GM23338 (cell line): Measurements from ENCODE around the gene FANK1. TPM values are rescaled to one million over a fixed set of nuclear protein-coding genes. Genes with fewer than 3 reads are reported as not detected.

ENCODE experiments used
- ATAC-seq: fragments of 200-7000 bp; cut with Tn5 transposase; 3 replicates; pipeline ENCODE4 v1.9.1; 2020
- DNase-seq: peaks from one replicate; pipeline ENCODE4 v3.0.0-alpha.2; 2015; ENCODE audit warnings: low spot score
- H2AFZ ChIP-seq: fragments of 200-600 bp; sonication (generic); 2 replicates; pipeline ENCODE4 v1.8.0; 2016; ENCODE audit warnings: antibody characterized with exemption, mild to moderate bottlenecking, moderate library complexity
- H3F3A ChIP-seq: fragments of 200-600 bp; sonication (generic); replicated peaks from 2 replicates; pipeline ENCODE4 v1.8.0; 2017; ENCODE audit warnings: antibody characterized with exemption, mixed run types, low read depth
- H3K27ac ChIP-seq: fragments of 200-600 bp; sonication (generic); 2 replicates; pipeline ENCODE4 v1.6.1; 2016; ENCODE audit warnings: low read depth
- H3K27me3 ChIP-seq: fragments of 200-600 bp; sonication (generic); 2 replicates; pipeline ENCODE4 v1.8.0; 2016; ENCODE audit warnings: mild to moderate bottlenecking, mixed run types, moderate library complexity; ENCODE audit not compliant: insufficient read depth
- H3K36me3 ChIP-seq: fragments of 200-600 bp; sonication (generic); 2 replicates; pipeline ENCODE4 v1.8.0; 2016; ENCODE audit warnings: mild to moderate bottlenecking; ENCODE audit not compliant: insufficient read depth
- H3K4me1 ChIP-seq: fragments of 200-600 bp; sonication (generic); 2 replicates; pipeline ENCODE4 v1.8.0; 2016; ENCODE audit warnings: mild to moderate bottlenecking, moderate library complexity; ENCODE audit not compliant: insufficient read depth
- H3K4me2 ChIP-seq: fragments of 200-600 bp; sonication (generic); 2 replicates; pipeline ENCODE4 v1.7.1; 2017; ENCODE audit warnings: mixed run types
- H3K4me3 ChIP-seq: fragments of 200-600 bp; sonication (generic); 2 replicates; pipeline ENCODE4 v1.6.1; 2016; ENCODE audit warnings: mixed run types
- H3K79me2 ChIP-seq: fragments of 200-600 bp; sonication (generic); replicated peaks from 2 replicates; pipeline ENCODE4 v1.8.0; 2017; ENCODE audit warnings: mild to moderate bottlenecking; ENCODE audit not compliant: insufficient read depth
- H3K9me2 ChIP-seq: fragments of 200-600 bp; sonication (generic); 2 replicates; pipeline ENCODE4 v1.8.0; 2017; ENCODE audit not compliant: insufficient read depth
- H4K20me1 ChIP-seq: fragments of 200-600 bp; sonication (generic); replicated peaks from 2 replicates; pipeline ENCODE4 v1.8.0; 2017; ENCODE audit warnings: mild to moderate bottlenecking; ENCODE audit not compliant: insufficient read depth
- H3K27ac Mint-ChIP-seq: 2 replicates; pipeline ENCODE4 v1.8.0; 2020; ENCODE audit warnings: inconsistent platforms, mild to moderate bottlenecking, moderate library complexity, mixed read lengths
- H3K27me3 Mint-ChIP-seq: 3 replicates; pipeline ENCODE4 v1.8.0; 2022; ENCODE audit warnings: low read depth, mild to moderate bottlenecking, moderate library complexity, mixed read lengths, inconsistent platforms; ENCODE audit not compliant: insufficient read depth, poor library complexity
- H3K36me3 Mint-ChIP-seq: 3 replicates; pipeline ENCODE4 v1.8.0; 2021; ENCODE audit warnings: low read depth, mild to moderate bottlenecking, inconsistent platforms, moderate library complexity, mixed read lengths
- H3K4me1 Mint-ChIP-seq: 3 replicates; pipeline ENCODE4 v1.8.0; 2020; ENCODE audit warnings: mild to moderate bottlenecking, inconsistent platforms, mixed read lengths
- H3K4me3 Mint-ChIP-seq: 3 replicates; pipeline ENCODE4 v1.8.0; 2021; ENCODE audit warnings: moderate library complexity, mild to moderate bottlenecking, inconsistent platforms, mixed read lengths
- H3K9me3 Mint-ChIP-seq: 3 replicates; pipeline ENCODE4 v1.8.0; 2020; ENCODE audit warnings: moderate library complexity, mild to moderate bottlenecking, inconsistent platforms, mixed read lengths
- CREB1 ChIP-seq: fragments of 250-450 bp; sonication (Bioruptor Pico); IDR thresholded peaks from 2 replicates; pipeline ENCODE4 v1.5.0; 2020; ENCODE audit warnings: low read depth, mild to moderate bottlenecking, moderate library complexity
- EZH2 ChIP-seq: fragments of 200-600 bp; sonication (generic); IDR thresholded peaks from one replicate; pipeline ENCODE4 v1.8.0; 2017; ENCODE audit warnings: antibody characterized with exemption, mild to moderate bottlenecking, low read depth; ENCODE audit not compliant: unreplicated experiment
- EZH2phosphoT487 ChIP-seq: fragments of 200-600 bp; sonication (generic); IDR thresholded peaks from one replicate; pipeline ENCODE4 v1.8.1; 2018; ENCODE audit warnings: antibody characterized with exemption; ENCODE audit not compliant: unreplicated experiment
- JUNB ChIP-seq: IDR thresholded peaks from one replicate; pipeline ENCODE4 v1.6.1; 2016; ENCODE audit warnings: antibody characterized with exemption; ENCODE audit not compliant: unreplicated experiment
- NANOG ChIP-seq: IDR thresholded peaks from 2 replicates; pipeline ENCODE4 v1.6.1; 2016; ENCODE audit warnings: antibody characterized with exemption, borderline replicate concordance
- POLR2AphosphoS5 ChIP-seq: IDR thresholded peaks from 2 replicates; pipeline ENCODE4 v1.6.1; 2016; ENCODE audit warnings: antibody characterized with exemption, low read depth
- STAT1 ChIP-seq: IDR thresholded peaks from one replicate; pipeline ENCODE4 v1.6.1; 2016; ENCODE audit warnings: antibody characterized with exemption; ENCODE audit not compliant: unreplicated experiment
- ZNF114 ChIP-seq: fragments of 250-450 bp; sonication (Bioruptor Pico); IDR thresholded peaks from 2 replicates; pipeline ENCODE4 v1.5.0; 2020; ENCODE audit warnings: mild to moderate bottlenecking, moderate library complexity
- ZNF331 ChIP-seq: fragments of 250-450 bp; sonication (Bioruptor Pico); IDR thresholded peaks from 2 replicates; pipeline ENCODE4 v1.5.0; 2020; ENCODE audit warnings: low read depth, mild to moderate bottlenecking, moderate library complexity
- polyA plus RNA-seq: library from polyadenylated mRNA; unstranded; fragments of >200 nt; fragmentation: Nextera tagmentation; extraction: Ambion mirVana; gene quantifications from 2 replicates; pipeline ENCODE4 v1.2.1, GENCODE V29; 2016
- total RNA-seq: library from RNA; depleted of rRNA; stranded (reverse); fragments of >200 nt; shearing (Covaris generic); gene quantifications from 2 replicates; pipeline ENCODE4 v1.2.3, GENCODE V29; 2014
- TF ChIP-seq, protein P1 (sequence below): fragments of 250-450 bp; sonication (Bioruptor Pico); IDR thresholded peaks from 2 replicates; pipeline ENCODE4 v1.5.0; 2020; ENCODE audit warnings: mild to moderate bottlenecking, moderate library complexity
- TF ChIP-seq, protein P2 (sequence below): IDR thresholded peaks from 2 replicates; pipeline ENCODE4 v1.6.1; 2016; ENCODE audit warnings: antibody characterized with exemption
- TF ChIP-seq, protein P3 (sequence below), 2 experiments: fragments of 200-600 bp in 1 of 2; sonication (generic) in 1 of 2; conservative IDR thresholded peaks; 2 replicates each; pipeline versions ENCODE4 v1.5.1 to v1.6.1; 2016 to 2017; ENCODE audit warnings: antibody characterized with exemption in 2 of 2, low read depth in 2 of 2, mild to moderate bottlenecking in 2 of 2, moderate library complexity in 1 of 2
- TF ChIP-seq, protein P4 (sequence below): IDR thresholded peaks from one replicate; pipeline ENCODE4 v1.6.1; 2018; ENCODE audit warnings: antibody characterized with exemption; ENCODE audit not compliant: unreplicated experiment

FANK1 gene
- total and polyA plus RNA-seq, 2 experiments from 2014 or later: 0.37 to 0.69 TPM

DNA sequence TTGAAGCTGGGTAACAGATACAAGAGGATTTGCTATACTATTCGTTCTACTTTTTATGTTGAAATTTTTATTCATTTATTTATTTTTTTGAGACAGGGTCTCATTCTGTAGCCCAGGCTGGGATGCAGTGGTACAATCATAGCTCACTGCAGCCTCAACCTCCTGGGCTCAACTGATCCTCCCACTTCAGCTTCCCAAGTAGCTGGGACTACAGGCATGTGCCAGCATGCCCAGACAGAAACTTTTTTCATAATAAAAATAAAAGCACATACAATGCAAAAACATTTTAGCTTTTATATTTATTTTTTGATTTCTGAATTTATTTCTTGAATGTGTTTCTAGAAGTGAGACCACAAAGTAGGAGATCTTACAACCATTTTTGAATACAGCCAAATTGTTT lies 71.2 kb downstream of the FANK1 start:
- H3K27ac Mint-ChIP-seq: no peak overlapping the region
- H3K36me3 ChIP-seq: no peaks in the 10 kb centered on the region
- H4K20me1 ChIP-seq: no peaks in the 10 kb centered on the region
- H2AFZ ChIP-seq: no peak overlapping the region
- no peak overlapping the region for H3K27ac ChIP-seq
- H3K9me3 Mint-ChIP-seq: peaks cover 20% of the 10 kb centered on the region
- H3K27me3 ChIP-seq: no peaks in the 10 kb centered on the region
- H3K4me3 Mint-ChIP-seq: no peak overlapping the region
- no peaks in the 10 kb centered on the region for H3K4me1 Mint-ChIP-seq
- TF ChIP-seq ZNF331 (CRISPR knock-in tag) (no peak), STAT1 (no peak), EZH2 (no peak), CREB1 (no peak), POLR2AphosphoS5 (no peak), ZNF114 (CRISPR knock-in tag) (no peak), NANOG (no peak), JUNB (no peak), EZH2phosphoT487 (no peak)
- TF ChIP-seq, protein P1, sequence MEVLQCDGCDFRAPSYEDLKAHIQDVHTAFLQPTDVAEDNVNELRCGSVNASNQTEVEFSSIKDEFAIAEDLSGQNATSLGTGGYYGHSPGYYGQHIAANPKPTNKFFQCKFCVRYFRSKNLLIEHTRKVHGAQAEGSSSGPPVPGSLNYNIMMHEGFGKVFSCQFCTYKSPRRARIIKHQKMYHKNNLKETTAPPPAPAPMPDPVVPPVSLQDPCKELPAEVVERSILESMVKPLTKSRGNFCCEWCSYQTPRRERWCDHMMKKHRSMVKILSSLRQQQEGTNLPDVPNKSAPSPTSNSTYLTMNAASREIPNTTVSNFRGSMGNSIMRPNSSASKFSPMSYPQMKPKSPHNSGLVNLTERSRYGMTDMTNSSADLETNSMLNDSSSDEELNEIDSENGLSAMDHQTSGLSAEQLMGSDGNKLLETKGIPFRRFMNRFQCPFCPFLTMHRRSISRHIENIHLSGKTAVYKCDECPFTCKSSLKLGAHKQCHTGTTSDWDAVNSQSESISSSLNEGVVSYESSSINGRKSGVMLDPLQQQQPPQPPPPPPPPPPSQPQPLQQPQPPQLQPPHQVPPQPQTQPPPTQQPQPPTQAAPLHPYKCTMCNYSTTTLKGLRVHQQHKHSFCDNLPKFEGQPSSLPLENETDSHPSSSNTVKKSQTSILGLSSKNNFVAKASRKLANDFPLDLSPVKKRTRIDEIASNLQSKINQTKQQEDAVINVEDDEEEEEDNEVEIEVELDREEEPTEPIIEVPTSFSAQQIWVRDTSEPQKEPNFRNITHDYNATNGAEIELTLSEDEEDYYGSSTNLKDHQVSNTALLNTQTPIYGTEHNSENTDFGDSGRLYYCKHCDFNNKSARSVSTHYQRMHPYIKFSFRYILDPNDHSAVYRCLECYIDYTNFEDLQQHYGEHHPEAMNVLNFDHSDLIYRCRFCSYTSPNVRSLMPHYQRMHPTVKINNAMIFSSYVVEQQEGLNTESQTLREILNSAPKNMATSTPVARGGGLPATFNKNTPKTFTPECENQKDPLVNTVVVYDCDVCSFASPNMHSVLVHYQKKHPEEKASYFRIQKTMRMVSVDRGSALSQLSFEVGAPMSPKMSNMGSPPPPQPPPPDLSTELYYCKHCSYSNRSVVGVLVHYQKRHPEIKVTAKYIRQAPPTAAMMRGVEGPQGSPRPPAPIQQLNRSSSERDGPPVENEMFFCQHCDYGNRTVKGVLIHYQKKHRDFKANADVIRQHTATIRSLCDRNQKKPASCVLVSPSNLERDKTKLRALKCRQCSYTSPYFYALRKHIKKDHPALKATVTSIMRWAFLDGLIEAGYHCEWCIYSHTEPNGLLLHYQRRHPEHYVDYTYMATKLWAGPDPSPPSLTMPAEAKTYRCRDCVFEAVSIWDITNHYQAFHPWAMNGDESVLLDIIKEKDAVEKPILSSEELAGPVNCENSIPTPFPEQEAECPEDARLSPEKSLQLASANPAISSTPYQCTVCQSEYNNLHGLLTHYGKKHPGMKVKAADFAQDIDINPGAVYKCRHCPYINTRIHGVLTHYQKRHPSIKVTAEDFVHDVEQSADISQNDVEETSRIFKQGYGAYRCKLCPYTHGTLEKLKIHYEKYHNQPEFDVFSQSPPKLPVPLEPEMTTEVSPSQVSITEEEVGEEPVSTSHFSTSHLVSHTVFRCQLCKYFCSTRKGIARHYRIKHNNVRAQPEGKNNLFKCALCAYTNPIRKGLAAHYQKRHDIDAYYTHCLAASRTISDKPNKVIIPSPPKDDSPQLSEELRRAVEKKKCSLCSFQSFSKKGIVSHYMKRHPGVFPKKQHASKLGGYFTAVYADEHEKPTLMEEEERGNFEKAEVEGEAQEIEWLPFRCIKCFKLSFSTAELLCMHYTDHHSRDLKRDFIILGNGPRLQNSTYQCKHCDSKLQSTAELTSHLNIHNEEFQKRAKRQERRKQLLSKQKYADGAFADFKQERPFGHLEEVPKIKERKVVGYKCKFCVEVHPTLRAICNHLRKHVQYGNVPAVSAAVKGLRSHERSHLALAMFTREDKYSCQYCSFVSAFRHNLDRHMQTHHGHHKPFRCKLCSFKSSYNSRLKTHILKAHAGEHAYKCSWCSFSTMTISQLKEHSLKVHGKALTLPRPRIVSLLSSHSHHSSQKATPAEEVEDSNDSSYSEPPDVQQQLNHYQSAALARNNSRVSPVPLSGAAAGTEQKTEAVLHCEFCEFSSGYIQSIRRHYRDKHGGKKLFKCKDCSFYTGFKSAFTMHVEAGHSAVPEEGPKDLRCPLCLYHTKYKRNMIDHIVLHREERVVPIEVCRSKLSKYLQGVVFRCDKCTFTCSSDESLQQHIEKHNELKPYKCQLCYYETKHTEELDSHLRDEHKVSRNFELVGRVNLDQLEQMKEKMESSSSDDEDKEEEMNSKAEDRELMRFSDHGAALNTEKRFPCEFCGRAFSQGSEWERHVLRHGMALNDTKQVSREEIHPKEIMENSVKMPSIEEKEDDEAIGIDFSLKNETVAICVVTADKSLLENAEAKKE (CRISPR knock-in tag): no peak
- TF ChIP-seq, protein P2, sequence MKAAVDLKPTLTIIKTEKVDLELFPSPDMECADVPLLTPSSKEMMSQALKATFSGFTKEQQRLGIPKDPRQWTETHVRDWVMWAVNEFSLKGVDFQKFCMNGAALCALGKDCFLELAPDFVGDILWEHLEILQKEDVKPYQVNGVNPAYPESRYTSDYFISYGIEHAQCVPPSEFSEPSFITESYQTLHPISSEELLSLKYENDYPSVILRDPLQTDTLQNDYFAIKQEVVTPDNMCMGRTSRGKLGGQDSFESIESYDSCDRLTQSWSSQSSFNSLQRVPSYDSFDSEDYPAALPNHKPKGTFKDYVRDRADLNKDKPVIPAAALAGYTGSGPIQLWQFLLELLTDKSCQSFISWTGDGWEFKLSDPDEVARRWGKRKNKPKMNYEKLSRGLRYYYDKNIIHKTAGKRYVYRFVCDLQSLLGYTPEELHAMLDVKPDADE: no peak
- TF ChIP-seq, protein P3, sequence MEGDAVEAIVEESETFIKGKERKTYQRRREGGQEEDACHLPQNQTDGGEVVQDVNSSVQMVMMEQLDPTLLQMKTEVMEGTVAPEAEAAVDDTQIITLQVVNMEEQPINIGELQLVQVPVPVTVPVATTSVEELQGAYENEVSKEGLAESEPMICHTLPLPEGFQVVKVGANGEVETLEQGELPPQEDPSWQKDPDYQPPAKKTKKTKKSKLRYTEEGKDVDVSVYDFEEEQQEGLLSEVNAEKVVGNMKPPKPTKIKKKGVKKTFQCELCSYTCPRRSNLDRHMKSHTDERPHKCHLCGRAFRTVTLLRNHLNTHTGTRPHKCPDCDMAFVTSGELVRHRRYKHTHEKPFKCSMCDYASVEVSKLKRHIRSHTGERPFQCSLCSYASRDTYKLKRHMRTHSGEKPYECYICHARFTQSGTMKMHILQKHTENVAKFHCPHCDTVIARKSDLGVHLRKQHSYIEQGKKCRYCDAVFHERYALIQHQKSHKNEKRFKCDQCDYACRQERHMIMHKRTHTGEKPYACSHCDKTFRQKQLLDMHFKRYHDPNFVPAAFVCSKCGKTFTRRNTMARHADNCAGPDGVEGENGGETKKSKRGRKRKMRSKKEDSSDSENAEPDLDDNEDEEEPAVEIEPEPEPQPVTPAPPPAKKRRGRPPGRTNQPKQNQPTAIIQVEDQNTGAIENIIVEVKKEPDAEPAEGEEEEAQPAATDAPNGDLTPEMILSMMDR (conservative IDR thresholded peaks at IDR 0.05; ENCODE audit: low read depth in 2 of 2): no peak
- TF ChIP-seq, protein P4, sequence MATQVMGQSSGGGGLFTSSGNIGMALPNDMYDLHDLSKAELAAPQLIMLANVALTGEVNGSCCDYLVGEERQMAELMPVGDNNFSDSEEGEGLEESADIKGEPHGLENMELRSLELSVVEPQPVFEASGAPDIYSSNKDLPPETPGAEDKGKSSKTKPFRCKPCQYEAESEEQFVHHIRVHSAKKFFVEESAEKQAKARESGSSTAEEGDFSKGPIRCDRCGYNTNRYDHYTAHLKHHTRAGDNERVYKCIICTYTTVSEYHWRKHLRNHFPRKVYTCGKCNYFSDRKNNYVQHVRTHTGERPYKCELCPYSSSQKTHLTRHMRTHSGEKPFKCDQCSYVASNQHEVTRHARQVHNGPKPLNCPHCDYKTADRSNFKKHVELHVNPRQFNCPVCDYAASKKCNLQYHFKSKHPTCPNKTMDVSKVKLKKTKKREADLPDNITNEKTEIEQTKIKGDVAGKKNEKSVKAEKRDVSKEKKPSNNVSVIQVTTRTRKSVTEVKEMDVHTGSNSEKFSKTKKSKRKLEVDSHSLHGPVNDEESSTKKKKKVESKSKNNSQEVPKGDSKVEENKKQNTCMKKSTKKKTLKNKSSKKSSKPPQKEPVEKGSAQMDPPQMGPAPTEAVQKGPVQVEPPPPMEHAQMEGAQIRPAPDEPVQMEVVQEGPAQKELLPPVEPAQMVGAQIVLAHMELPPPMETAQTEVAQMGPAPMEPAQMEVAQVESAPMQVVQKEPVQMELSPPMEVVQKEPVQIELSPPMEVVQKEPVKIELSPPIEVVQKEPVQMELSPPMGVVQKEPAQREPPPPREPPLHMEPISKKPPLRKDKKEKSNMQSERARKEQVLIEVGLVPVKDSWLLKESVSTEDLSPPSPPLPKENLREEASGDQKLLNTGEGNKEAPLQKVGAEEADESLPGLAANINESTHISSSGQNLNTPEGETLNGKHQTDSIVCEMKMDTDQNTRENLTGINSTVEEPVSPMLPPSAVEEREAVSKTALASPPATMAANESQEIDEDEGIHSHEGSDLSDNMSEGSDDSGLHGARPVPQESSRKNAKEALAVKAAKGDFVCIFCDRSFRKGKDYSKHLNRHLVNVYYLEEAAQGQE: no peak
- ATAC-seq (no peak), DNase-seq (no peak)
- H3K4me3 ChIP-seq: no peak overlapping the region
- H3K36me3 Mint-ChIP-seq: peaks cover 8% of the 10 kb centered on the region; the same call in 1 of the 3 replicates
- H3K9me2 ChIP-seq: no peaks in the 10 kb centered on the region
- H3K27me3 Mint-ChIP-seq: no peaks in the 10 kb centered on the region
- no peak overlapping the region for H3K4me2 ChIP-seq
- H3F3A ChIP-seq: no peaks in the 10 kb centered on the region
- no peaks in the 10 kb centered on the region for H3K4me1 ChIP-seq
- no peaks in the 10 kb centered on the region for H3K79me2 ChIP-seq
